ENCODE data around the gene TOGARAM2. TPM values are rescaled to one million over a fixed set of nuclear protein-coding genes. Genes with fewer than 3 reads are reported as not detected.

TOGARAM2 gene
- total RNA-seq, 1 experiment from 2014 or later: 0.76 TPM

DNA sequence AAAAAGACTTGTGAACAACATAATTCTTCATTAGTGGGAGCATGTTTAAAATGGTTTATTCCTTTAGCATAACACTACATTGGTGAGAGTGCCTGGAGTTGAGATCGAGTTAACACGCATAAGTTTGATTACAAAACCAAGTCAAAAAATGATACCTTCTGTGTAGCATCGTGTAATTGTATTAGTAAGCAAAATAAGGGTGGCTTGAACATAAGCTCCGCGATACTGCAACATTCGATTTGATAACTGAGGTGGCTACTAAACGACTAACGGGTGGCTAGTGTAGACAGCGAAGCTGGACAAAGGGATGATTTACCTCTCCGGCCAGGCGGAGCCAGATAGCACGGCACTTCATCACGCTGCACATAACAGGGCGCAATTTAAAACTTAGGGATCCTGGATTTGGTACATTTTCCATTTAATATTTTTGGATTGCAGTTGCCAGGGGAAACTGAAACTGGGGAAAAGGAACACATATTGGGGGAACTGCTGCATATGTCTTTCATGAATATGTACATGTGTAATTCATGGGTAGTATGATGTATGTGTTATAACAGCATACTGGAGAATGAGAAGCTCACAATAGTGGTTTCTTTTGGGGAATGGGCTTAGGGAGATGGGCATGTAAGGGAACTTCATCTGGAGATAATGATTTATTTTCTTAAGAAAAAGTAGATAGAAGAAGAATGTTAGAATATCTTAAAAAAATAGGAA is 36.4 kb upstream of the TOGARAM2 start:
- H3K9ac ChIP-seq (ENCODE audit: low read length): no peak overlapping the region
- intact Hi-C loops (cut with micrococcal nuclease): no loop called here

DNA sequence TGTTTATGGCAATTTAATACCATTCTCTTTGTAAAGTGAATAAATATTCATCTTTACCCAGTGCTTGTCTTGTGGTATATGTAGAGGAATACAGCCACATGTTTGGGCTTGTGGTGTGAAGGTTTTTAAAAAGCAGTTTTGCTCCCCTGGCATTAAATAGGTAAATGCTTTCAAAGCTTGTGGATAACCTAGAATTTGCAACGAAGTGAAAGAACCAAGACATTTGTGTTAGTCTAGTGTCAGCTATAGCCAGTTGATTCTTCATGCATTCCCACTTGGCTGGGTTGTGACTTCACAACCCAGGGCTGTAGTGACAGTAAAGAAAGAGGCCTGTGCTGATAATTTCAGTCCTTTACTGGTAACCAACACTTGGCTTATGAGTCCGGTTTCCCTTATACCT is 32.9 kb upstream of the TOGARAM2 start:
- DNase-seq (ENCODE audit: low read depth, low spot score) (no peak), ATAC-seq (no peak)
- Histone ChIP-seq H3K27ac (ENCODE audit: low read depth, low read length) (no peak overlapping the region), H3K4me1 (ENCODE audit: control insufficient read depth in 1 of 2, insufficient read depth in 2 of 2, low read length in 2 of 2) (peaks cover 0 to 22% of the 10 kb centered on the region in 2 experiments; a peak in 2 of 4 replicates), H3K4me3 (replicated peaks in 1 of 2; ENCODE audit: low read depth in 1 of 2, low read length in 2 of 2) (no peak overlapping the region), H4K20me1 (ENCODE audit: insufficient read depth) (peaks cover 29% of the 10 kb centered on the region; the same call in 1 of the 2 replicates), H3K27me3 (ENCODE audit: insufficient read depth, low read length) (no peaks in the 10 kb centered on the region), H3K9me3 (ENCODE audit: control insufficient read depth in 1 of 2, insufficient read depth in 1 of 2, low read depth in 1 of 2, low read length in 2 of 2) (0 out of 4 replicates have a peak, but pooled peaks cover 0 to 4% of the 10 kb centered on the region in 2 experiments), H3K36me3 (ENCODE audit: control insufficient read depth in 1 of 2, insufficient read depth in 2 of 2, low read length in 2 of 2) (peaks cover 50 to 60% of the 10 kb centered on the region in 2 experiments), H3K79me2 (ENCODE audit: insufficient read depth, low read length) (peaks cover 35% of the 10 kb centered on the region), H3K9me2 (ENCODE audit: insufficient read depth) (0 out of 2 replicates have a peak, but pooled peaks cover 3% of the 10 kb centered on the region), H2AFZ (ENCODE audit: low read depth, low read length, poor library complexity, severe bottlenecking) (no peak overlapping the region), H3K9ac (ENCODE audit: low read length) (no peak overlapping the region), H3K4me2 (ENCODE audit: low read length) (no peak overlapping the region)
- intact Hi-C loops (cut with micrococcal nuclease): no loop called here
- ChIA-PET CTCF (interaction anchor here (0.7 kb wide), 1 partner anchor 128 kb away, joined by 3 read pairs; no protein-coding TSS in a partner anchor), POLR2A (no interaction called here), RAD21 (ENCODE audit: low non-redundant PET in 1 of 2, low total read pairs in 2 of 2, uncharacterized antibody in 2 of 2, unreplicated experiment in 2 of 2) (no interaction called here)
- no TSS peak for BruUV-seq (replicated peaks)
- TF ChIP-seq EZH2 (IDR thresholded peaks at IDR 0.05): no peak
- TF ChIP-seq, protein P1, sequence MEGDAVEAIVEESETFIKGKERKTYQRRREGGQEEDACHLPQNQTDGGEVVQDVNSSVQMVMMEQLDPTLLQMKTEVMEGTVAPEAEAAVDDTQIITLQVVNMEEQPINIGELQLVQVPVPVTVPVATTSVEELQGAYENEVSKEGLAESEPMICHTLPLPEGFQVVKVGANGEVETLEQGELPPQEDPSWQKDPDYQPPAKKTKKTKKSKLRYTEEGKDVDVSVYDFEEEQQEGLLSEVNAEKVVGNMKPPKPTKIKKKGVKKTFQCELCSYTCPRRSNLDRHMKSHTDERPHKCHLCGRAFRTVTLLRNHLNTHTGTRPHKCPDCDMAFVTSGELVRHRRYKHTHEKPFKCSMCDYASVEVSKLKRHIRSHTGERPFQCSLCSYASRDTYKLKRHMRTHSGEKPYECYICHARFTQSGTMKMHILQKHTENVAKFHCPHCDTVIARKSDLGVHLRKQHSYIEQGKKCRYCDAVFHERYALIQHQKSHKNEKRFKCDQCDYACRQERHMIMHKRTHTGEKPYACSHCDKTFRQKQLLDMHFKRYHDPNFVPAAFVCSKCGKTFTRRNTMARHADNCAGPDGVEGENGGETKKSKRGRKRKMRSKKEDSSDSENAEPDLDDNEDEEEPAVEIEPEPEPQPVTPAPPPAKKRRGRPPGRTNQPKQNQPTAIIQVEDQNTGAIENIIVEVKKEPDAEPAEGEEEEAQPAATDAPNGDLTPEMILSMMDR (IDR thresholded peaks at IDR 0.05 in 2 of 3, conservative IDR thresholded peaks at IDR 0.05 in 1 of 3; ENCODE audit: borderline replicate concordance in 1 of 3, insufficient read depth in 1 of 3, low read depth in 2 of 3, low read length in 2 of 3): no peak
- no peak for TF ChIP-seq SRF (IDR thresholded peaks at IDR 0.05; ENCODE audit: low read depth)
- no peak for TF ChIP-seq EGR1 (IDR thresholded peaks at IDR 0.05; ENCODE audit: low read depth)
- TF ChIP-seq ZNF274 (IDR thresholded peaks at IDR 0.05; ENCODE audit: low read depth, low read length): no peak
- no peak for TF ChIP-seq ZFX (IDR thresholded peaks at IDR 0.05)
- TF ChIP-seq, protein P2, sequence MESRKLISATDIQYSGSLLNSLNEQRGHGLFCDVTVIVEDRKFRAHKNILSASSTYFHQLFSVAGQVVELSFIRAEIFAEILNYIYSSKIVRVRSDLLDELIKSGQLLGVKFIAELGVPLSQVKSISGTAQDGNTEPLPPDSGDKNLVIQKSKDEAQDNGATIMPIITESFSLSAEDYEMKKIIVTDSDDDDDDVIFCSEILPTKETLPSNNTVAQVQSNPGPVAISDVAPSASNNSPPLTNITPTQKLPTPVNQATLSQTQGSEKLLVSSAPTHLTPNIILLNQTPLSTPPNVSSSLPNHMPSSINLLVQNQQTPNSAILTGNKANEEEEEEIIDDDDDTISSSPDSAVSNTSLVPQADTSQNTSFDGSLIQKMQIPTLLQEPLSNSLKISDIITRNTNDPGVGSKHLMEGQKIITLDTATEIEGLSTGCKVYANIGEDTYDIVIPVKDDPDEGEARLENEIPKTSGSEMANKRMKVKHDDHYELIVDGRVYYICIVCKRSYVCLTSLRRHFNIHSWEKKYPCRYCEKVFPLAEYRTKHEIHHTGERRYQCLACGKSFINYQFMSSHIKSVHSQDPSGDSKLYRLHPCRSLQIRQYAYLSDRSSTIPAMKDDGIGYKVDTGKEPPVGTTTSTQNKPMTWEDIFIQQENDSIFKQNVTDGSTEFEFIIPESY (IDR thresholded peaks at IDR 0.05; ENCODE audit: extremely low read depth, insufficient replicate concordance, low read length): no peak
- TF ChIP-seq POLR2AphosphoS5 (IDR thresholded peaks at IDR 0.05; ENCODE audit: low read depth, low read length): no peak

More for the DNA sequence above, 36.4 kb upstream of the TOGARAM2 start:
- Histone ChIP-seq H4K20me1 (ENCODE audit: insufficient read depth) (peaks cover 24% of the 10 kb centered on the region; the same call in 1 of the 2 replicates), H3K4me1 (ENCODE audit: control insufficient read depth in 1 of 2, insufficient read depth in 2 of 2, low read length in 2 of 2) (peaks cover 0 to 7% of the 10 kb centered on the region in 2 experiments; a peak in 1 of 4 replicates), H3K27me3 (ENCODE audit: insufficient read depth, low read length) (no peaks in the 10 kb centered on the region), H3K9me3 (ENCODE audit: control insufficient read depth in 1 of 2, insufficient read depth in 1 of 2, low read depth in 1 of 2, low read length in 2 of 2) (0 out of 4 replicates have a peak, but pooled peaks cover 0 to 4% of the 10 kb centered on the region in 2 experiments), H3K9me2 (ENCODE audit: insufficient read depth) (no peaks in the 10 kb centered on the region), H3K79me2 (ENCODE audit: insufficient read depth, low read length) (peaks cover 61% of the 10 kb centered on the region), H2AFZ (ENCODE audit: low read depth, low read length, poor library complexity, severe bottlenecking) (no peak overlapping the region), H3K36me3 (ENCODE audit: control insufficient read depth in 1 of 2, insufficient read depth in 2 of 2, low read length in 2 of 2) (peaks cover 77 to 83% of the 10 kb centered on the region in 2 experiments), H3K27ac (ENCODE audit: low read depth, low read length) (no peak overlapping the region), H3K4me3 (replicated peaks in 1 of 2; ENCODE audit: low read depth in 1 of 2, low read length in 2 of 2) (no peak overlapping the region), H3K4me2 (ENCODE audit: low read length) (no peak overlapping the region)
- CTCF ChIA-PET: no interaction called here
- no peak for ATAC-seq
- no peak for DNase-seq (ENCODE audit: low read depth, low spot score)
- no TSS peak for BruUV-seq (replicated peaks)
- POLR2A ChIA-PET: no interaction called here
- RAD21 ChIA-PET (ENCODE audit: low non-redundant PET in 1 of 2, low total read pairs in 2 of 2, uncharacterized antibody in 2 of 2, unreplicated experiment in 2 of 2): no interaction called here
- TF ChIP-seq JUND (IDR thresholded peaks at IDR 0.05): no peak
- TF ChIP-seq, protein P3, sequence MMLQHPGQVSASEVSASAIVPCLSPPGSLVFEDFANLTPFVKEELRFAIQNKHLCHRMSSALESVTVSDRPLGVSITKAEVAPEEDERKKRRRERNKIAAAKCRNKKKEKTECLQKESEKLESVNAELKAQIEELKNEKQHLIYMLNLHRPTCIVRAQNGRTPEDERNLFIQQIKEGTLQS (IDR thresholded peaks at IDR 0.05): no peak
- no peak for TF ChIP-seq EGR1 (IDR thresholded peaks at IDR 0.05; ENCODE audit: low read depth)
- no peak for TF ChIP-seq ZFX (IDR thresholded peaks at IDR 0.05)
- no peak for TF ChIP-seq POLR2A (IDR thresholded peaks at IDR 0.05; ENCODE audit: borderline replicate concordance, extremely low read depth, insufficient read depth, insufficient read length)
- TF ChIP-seq, protein P4, sequence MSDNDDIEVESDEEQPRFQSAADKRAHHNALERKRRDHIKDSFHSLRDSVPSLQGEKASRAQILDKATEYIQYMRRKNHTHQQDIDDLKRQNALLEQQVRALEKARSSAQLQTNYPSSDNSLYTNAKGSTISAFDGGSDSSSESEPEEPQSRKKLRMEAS (IDR thresholded peaks at IDR 0.05): no peak
